ENCODE measurements around the gene HOXC11. TPM values are rescaled to one million over a fixed set of nuclear protein-coding genes. Genes with fewer than 3 reads are reported as not detected.

Gene HOXC11
- total and polyA plus RNA-seq, 10 of the 15 experiments (the other 5 are each of a cell fraction or from before 2014, with no cell fraction given): not detected

- DNase-seq (ENCODE audit: low read depth, low spot score) (no peak), ATAC-seq (no peak), FAIRE-seq (no peak)
- ChIA-PET CTCF (no interaction called here), POLR2A (no interaction called here), SMC1A (ENCODE audit: uncharacterized antibody, unreplicated experiment) (no interaction called here), RAD21 (ENCODE audit: unreplicated experiment) (no interaction called here)
- TF ChIP-seq POLR2AphosphoS5 (IDR thresholded peaks at IDR 0.05; ENCODE audit: low read length) (no peak), TCF3 (IDR thresholded peaks at IDR 0.05; ENCODE audit: borderline replicate concordance, insufficient read depth, low read depth, low read length) (no peak), KDM1A (IDR thresholded peaks at IDR 0.05; ENCODE audit: borderline replicate concordance) (no peak), SMAD5 (IDR thresholded peaks at IDR 0.05; ENCODE audit: low read depth) (no peak), BMI1 (IDR thresholded peaks at IDR 0.05; ENCODE audit: borderline replicate concordance) (no peak), EP300 (IDR thresholded peaks at IDR 0.05; ENCODE audit: borderline replicate concordance in 1 of 2, control insufficient read depth in 1 of 2, low read depth in 2 of 2, low read length in 2 of 2) (no peak), BHLHE40 (IDR thresholded peaks at IDR 0.05; ENCODE audit: borderline replicate concordance in 1 of 2, low read depth in 2 of 2, low read length in 1 of 2) (no peak), ZBTB40 (IDR thresholded peaks at IDR 0.05; ENCODE audit: borderline replicate concordance) (no peak), STAT3 (IDR thresholded peaks at IDR 0.05; ENCODE audit: low read depth, low read length) (no peak), ZBED1 (IDR thresholded peaks at IDR 0.05; ENCODE audit: borderline replicate concordance) (no peak), ATF7 (IDR thresholded peaks at IDR 0.05; ENCODE audit: low read depth) (no peak), POLR2A (IDR thresholded peaks at IDR 0.05; ENCODE audit: low read depth, low read length) (no peak)
- TF ChIP-seq, protein P1, sequence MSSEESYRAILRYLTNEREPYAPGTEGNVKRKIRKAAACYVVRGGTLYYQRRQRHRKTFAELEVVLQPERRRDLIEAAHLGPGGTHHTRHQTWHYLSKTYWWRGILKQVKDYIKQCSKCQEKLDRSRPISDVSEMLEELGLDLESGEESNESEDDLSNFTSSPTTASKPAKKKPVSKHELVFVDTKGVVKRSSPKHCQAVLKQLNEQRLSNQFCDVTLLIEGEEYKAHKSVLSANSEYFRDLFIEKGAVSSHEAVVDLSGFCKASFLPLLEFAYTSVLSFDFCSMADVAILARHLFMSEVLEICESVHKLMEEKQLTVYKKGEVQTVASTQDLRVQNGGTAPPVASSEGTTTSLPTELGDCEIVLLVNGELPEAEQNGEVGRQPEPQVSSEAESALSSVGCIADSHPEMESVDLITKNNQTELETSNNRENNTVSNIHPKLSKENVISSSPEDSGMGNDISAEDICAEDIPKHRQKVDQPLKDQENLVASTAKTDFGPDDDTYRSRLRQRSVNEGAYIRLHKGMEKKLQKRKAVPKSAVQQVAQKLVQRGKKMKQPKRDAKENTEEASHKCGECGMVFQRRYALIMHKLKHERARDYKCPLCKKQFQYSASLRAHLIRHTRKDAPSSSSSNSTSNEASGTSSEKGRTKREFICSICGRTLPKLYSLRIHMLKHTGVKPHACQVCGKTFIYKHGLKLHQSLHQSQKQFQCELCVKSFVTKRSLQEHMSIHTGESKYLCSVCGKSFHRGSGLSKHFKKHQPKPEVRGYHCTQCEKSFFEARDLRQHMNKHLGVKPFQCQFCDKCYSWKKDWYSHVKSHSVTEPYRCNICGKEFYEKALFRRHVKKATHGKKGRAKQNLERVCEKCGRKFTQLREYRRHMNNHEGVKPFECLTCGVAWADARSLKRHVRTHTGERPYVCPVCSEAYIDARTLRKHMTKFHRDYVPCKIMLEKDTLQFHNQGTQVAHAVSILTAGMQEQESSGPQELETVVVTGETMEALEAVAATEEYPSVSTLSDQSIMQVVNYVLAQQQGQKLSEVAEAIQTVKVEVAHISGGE (CRISPR knock-in tag; IDR thresholded peaks at IDR 0.05): no peak
- no peaks in the 10 kb centered on the region for H3K36me3 ChIP-seq (ENCODE audit: control insufficient read depth in 2 of 2, insufficient read depth in 2 of 2, low read length in 1 of 2)
- H4K20me1 ChIP-seq (ENCODE audit: control insufficient read depth, insufficient read depth): no peaks in the 10 kb centered on the region
- H3K79me2 ChIP-seq (ENCODE audit: control insufficient read depth, insufficient read depth, low read length): no peaks in the 10 kb centered on the region
- in situ Hi-C loops (cut with MboI): no loop called here
- H3K27ac ChIP-seq (ENCODE audit: control insufficient read depth, insufficient read depth): no peak overlapping the region
- BruUV-seq (replicated peaks): no TSS peak
- no peak overlapping the region for H3K9ac ChIP-seq (ENCODE audit: control insufficient read depth, insufficient read depth, low read length)
- no peak overlapping the region for H2AFZ ChIP-seq (ENCODE audit: control insufficient read depth, low read depth, low read length)
- H3K9me3 ChIP-seq (replicated peaks; ENCODE audit: control insufficient read depth, insufficient read depth, low read length): no peaks in the 10 kb centered on the region
- no peak overlapping the region for H3K4me2 ChIP-seq (ENCODE audit: control insufficient read depth, insufficient read depth)
- WGBS (ENCODE audit: insufficient coverage, insufficient replicate concordance, low lambda C conversion rate, missing lambda C conversion rate): 31% methylated on average over 10 of the region's 10 CpGs
- H3K27me3 ChIP-seq (replicated peaks in 1 of 2; ENCODE audit: control insufficient read depth in 2 of 2, insufficient read depth in 2 of 2, low read length in 1 of 2): peaks cover 45 to 63% of the 10 kb centered on the region in 2 experiments
- intact Hi-C loops (cut with micrococcal nuclease; ENCODE audit: unreplicated experiment): no loop called here
- no peak overlapping the region for H3K4me3 ChIP-seq
- no peaks in the 10 kb centered on the region for H3K4me1 ChIP-seq (ENCODE audit: control insufficient read depth, insufficient read depth, low read length)
These were observed 17.1 kb upstream of the HOXC11 start for GRCh38 chr12:53955776-53956250.

Measured in GM12878 (cell line).